Measurements from ENCODE around the gene PPP6R3. TPM values are rescaled to one million over a fixed set of nuclear protein-coding genes. Genes with fewer than 3 reads are reported as not detected.

Gene PPP6R3
- total and polyA plus RNA-seq, 10 of the 15 experiments (the other 5 are each of a cell fraction or from before 2014, with no cell fraction given), result 12.4 to 123 (median 74.1) TPM

DNA sequence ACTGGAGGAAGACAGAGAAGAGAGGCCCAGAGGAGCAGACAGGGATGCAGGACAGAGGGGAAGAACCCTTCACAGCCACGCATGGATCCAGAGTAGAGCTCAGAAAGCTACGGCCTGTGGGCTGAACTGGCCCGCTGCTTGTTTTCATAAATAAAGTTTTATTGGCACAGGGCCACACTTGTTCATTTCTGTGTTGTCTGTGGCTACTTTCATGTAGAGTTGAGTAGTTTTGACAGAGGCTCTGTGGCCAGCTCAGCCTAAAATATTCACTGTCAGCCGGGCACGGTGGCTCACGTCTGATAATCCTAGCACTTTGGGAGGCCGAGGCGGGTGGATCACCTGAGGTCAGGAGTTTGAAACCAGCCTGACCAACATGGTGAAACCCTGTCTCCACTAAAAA, 197.5 kb downstream of the PPP6R3 start:
- WGBS (ENCODE audit: insufficient coverage, insufficient replicate concordance, low lambda C conversion rate, missing lambda C conversion rate), result 52% methylated on average over 8 of the region's 8 CpGs
- DNase-seq (ENCODE audit: low read depth, low spot score), result no peak

More for the DNA sequence above, 197.5 kb downstream of the PPP6R3 start:
- no peak overlapping the region for H3K27ac ChIP-seq (ENCODE audit: control insufficient read depth, insufficient read depth)
- H3K4me1 ChIP-seq (ENCODE audit: control insufficient read depth, insufficient read depth, low read length), result no peaks in the 10 kb centered on the region
- RAD21 ChIA-PET (ENCODE audit: unreplicated experiment), result interaction anchor here (0.7 kb wide), 1 partner anchor 305 kb away, joined by 3 read pairs; no protein-coding TSS in a partner anchor
- POLR2A ChIA-PET, result no interaction called here
- CTCF ChIA-PET, result no interaction called here
- FAIRE-seq (no peak), ATAC-seq (no peak)
- no peak for TF ChIP-seq SIX5 (IDR thresholded peaks at IDR 0.05; ENCODE audit: low read depth, low read length, severe bottlenecking)
- TF ChIP-seq KDM1A (IDR thresholded peaks at IDR 0.05; ENCODE audit: borderline replicate concordance), result no peak
- TF ChIP-seq SMAD5 (IDR thresholded peaks at IDR 0.05; ENCODE audit: low read depth), result no peak
- TF ChIP-seq, protein P1, sequence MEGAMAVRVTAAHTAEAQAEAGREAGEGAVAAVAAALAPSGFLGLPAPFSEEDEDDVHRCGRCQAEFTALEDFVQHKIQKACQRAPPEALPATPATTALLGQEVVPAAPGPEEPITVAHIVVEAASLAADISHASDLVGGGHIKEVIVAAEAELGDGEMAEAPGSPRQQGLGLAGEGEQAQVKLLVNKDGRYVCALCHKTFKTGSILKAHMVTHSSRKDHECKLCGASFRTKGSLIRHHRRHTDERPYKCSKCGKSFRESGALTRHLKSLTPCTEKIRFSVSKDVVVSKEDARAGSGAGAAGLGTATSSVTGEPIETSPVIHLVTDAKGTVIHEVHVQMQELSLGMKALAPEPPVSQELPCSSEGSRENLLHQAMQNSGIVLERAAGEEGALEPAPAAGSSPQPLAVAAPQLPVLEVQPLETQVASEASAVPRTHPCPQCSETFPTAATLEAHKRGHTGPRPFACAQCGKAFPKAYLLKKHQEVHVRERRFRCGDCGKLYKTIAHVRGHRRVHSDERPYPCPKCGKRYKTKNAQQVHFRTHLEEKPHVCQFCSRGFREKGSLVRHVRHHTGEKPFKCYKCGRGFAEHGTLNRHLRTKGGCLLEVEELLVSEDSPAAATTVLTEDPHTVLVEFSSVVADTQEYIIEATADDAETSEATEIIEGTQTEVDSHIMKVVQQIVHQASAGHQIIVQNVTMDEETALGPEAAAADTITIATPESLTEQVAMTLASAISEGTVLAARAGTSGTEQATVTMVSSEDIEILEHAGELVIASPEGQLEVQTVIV (IDR thresholded peaks at IDR 0.05; ENCODE audit: borderline replicate concordance, partially characterized antibody), result no peak
- TF ChIP-seq, protein P2, sequence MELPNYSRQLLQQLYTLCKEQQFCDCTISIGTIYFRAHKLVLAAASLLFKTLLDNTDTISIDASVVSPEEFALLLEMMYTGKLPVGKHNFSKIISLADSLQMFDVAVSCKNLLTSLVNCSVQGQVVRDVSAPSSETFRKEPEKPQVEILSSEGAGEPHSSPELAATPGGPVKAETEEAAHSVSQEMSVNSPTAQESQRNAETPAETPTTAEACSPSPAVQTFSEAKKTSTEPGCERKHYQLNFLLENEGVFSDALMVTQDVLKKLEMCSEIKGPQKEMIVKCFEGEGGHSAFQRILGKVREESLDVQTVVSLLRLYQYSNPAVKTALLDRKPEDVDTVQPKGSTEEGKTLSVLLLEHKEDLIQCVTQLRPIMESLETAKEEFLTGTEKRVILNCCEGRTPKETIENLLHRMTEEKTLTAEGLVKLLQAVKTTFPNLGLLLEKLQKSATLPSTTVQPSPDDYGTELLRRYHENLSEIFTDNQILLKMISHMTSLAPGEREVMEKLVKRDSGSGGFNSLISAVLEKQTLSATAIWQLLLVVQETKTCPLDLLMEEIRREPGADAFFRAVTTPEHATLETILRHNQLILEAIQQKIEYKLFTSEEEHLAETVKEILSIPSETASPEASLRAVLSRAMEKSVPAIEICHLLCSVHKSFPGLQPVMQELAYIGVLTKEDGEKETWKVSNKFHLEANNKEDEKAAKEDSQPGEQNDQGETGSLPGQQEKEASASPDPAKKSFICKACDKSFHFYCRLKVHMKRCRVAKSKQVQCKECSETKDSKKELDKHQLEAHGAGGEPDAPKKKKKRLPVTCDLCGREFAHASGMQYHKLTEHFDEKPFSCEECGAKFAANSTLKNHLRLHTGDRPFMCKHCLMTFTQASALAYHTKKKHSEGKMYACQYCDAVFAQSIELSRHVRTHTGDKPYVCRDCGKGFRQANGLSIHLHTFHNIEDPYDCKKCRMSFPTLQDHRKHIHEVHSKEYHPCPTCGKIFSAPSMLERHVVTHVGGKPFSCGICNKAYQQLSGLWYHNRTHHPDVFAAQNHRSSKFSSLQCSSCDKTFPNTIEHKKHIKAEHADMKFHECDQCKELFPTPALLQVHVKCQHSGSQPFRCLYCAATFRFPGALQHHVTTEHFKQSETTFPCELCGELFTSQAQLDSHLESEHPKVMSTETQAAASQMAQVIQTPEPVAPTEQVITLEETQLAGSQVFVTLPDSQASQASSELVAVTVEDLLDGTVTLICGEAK (IDR thresholded peaks at IDR 0.05; ENCODE audit: borderline replicate concordance), result peak; percentile 45; the same call in 1 of the 2 replicates
- no peak for TF ChIP-seq NFIC (IDR thresholded peaks at IDR 0.05; ENCODE audit: low read depth, low read length)
- TF ChIP-seq SMAD1 (IDR thresholded peaks at IDR 0.05; ENCODE audit: low read depth, partially characterized antibody), result no peak
- no peak overlapping the region for H3K4me2 ChIP-seq (ENCODE audit: control insufficient read depth, insufficient read depth)
- no peaks in the 10 kb centered on the region for H4K20me1 ChIP-seq (ENCODE audit: control insufficient read depth, insufficient read depth)
- H3K27me3 ChIP-seq (replicated peaks in 1 of 2; ENCODE audit: control insufficient read depth in 2 of 2, insufficient read depth in 2 of 2, low read length in 1 of 2), result no peaks in the 10 kb centered on the region; a peak in 2 of 4 replicates
- H3K79me2 ChIP-seq (ENCODE audit: control insufficient read depth, insufficient read depth, low read length), result no peaks in the 10 kb centered on the region
- no peak overlapping the region for H2AFZ ChIP-seq (ENCODE audit: control insufficient read depth, low read depth, low read length)
- intact Hi-C loops (cut with micrococcal nuclease; ENCODE audit: unreplicated experiment), result no loop called here
- no TSS peak for BruUV-seq (replicated peaks)
- SMC1A ChIA-PET (ENCODE audit: uncharacterized antibody, unreplicated experiment), result no interaction called here
- H3K9me3 ChIP-seq (replicated peaks; ENCODE audit: control insufficient read depth, insufficient read depth, low read length), result no peaks in the 10 kb centered on the region; the same call in 2 of the 3 replicates
- H3K36me3 ChIP-seq (ENCODE audit: control insufficient read depth in 2 of 2, insufficient read depth in 2 of 2, low read length in 1 of 2), result no peaks in the 10 kb centered on the region
- no peak overlapping the region for H3K9ac ChIP-seq (ENCODE audit: control insufficient read depth, insufficient read depth, low read length)
- in situ Hi-C loops (cut with MboI), result no loop called here
- no peak overlapping the region for H3K4me3 ChIP-seq
